HepG2 (cell line): Measurements from ENCODE around the gene NSMCE1. TPM values are rescaled to one million over a fixed set of nuclear protein-coding genes. Genes with fewer than 3 reads are reported as not detected.

ENCODE experiments used
- CBFB ChIP-seq: sonication (generic); formaldehyde crosslinking; IDR thresholded peaks from 2 replicates; pipeline ENCODE4 v1.4.0; 2020; ENCODE audit warnings: missing genetic modification reagents
- CENPT ChIP-seq: sonication (generic); formaldehyde crosslinking; IDR thresholded peaks from 2 replicates; pipeline ENCODE4 v1.8.0; 2022; ENCODE audit warnings: low read depth, mild to moderate bottlenecking, moderate library complexity, missing genetic modification reagents
- HDAC2 ChIP-seq: sonication (generic); formaldehyde crosslinking; IDR thresholded peaks from 2 replicates; pipeline ENCODE4 v1.4.0; 2020; ENCODE audit warnings: missing genetic modification reagents
- LBX2 ChIP-seq: sonication (generic); formaldehyde crosslinking; IDR thresholded peaks from 2 replicates; pipeline ENCODE4 v1.5.0; 2020; ENCODE audit warnings: missing genetic modification reagents, mild to moderate bottlenecking, borderline replicate concordance
- NFYC ChIP-seq: IDR thresholded peaks from 2 replicates; pipeline ENCODE4 v1.6.1; 2016; ENCODE audit warnings: missing genetic modification reagents, missing compliant biosample characterization
- NR2F1 ChIP-seq, 2 experiments: fragments of 450-650 bp in 1 of 2; formaldehyde crosslinking in 1 of 2; IDR thresholded peaks; 2 replicates each; pipeline versions ENCODE4 v1.5.0 to v1.6.1; 2016 to 2020; ENCODE audit warnings: mild to moderate bottlenecking in 1 of 2, missing compliant biosample characterization in 1 of 2, missing genetic modification reagents in 1 of 2, moderate library complexity in 1 of 2
- PAF1 ChIP-seq: IDR thresholded peaks from 2 replicates; pipeline ENCODE4 v1.6.1; 2016; ENCODE audit warnings: missing genetic modification reagents, missing compliant biosample characterization
- RXRB ChIP-seq: IDR thresholded peaks from 2 replicates; pipeline ENCODE4 v1.6.1; 2016; ENCODE audit warnings: borderline replicate concordance, missing genetic modification reagents, missing compliant biosample characterization
- SNAPC2 ChIP-seq: sonication (generic); formaldehyde crosslinking; IDR thresholded peaks from 2 replicates; pipeline ENCODE4 v1.8.1; 2022; ENCODE audit warnings: mild to moderate bottlenecking, missing genetic modification reagents
- TFE3 ChIP-seq: IDR thresholded peaks from 2 replicates; pipeline ENCODE4 v1.6.1; 2016
- ZFP37 ChIP-seq: sonication (generic); formaldehyde crosslinking; IDR thresholded peaks from 2 replicates; pipeline ENCODE4 v1.4.0; 2020; ENCODE audit warnings: missing genetic modification reagents, borderline replicate concordance
- ZNF136 ChIP-seq: sonication (generic); formaldehyde crosslinking; IDR thresholded peaks from 2 replicates; pipeline ENCODE4 v1.8.1; 2022; ENCODE audit warnings: low read depth, mild to moderate bottlenecking, moderate library complexity, missing genetic modification reagents
- ZNF609 ChIP-seq: sonication (generic); formaldehyde crosslinking; IDR thresholded peaks from 2 replicates; pipeline ENCODE4 v1.4.0; 2020; ENCODE audit warnings: mild to moderate bottlenecking, missing genetic modification reagents, borderline replicate concordance
- ZNF670 ChIP-seq: sonication (generic); formaldehyde crosslinking; IDR thresholded peaks from 2 replicates; pipeline ENCODE4 v1.8.0; 2022; ENCODE audit warnings: mild to moderate bottlenecking, missing genetic modification reagents, borderline replicate concordance
- ZNF740 ChIP-seq: sonication (generic); formaldehyde crosslinking; IDR thresholded peaks from 2 replicates; pipeline ENCODE4 v1.4.0; 2020; ENCODE audit warnings: missing genetic modification reagents
- ZNF879 ChIP-seq: sonication (generic); formaldehyde crosslinking; IDR thresholded peaks from 2 replicates; pipeline ENCODE4 v1.8.1; 2023; ENCODE audit warnings: missing genetic modification reagents
- polyA plus RNA-seq, 8 experiments: library from polyadenylated mRNA; depleted of rRNA in 3 of 8; stranded (reverse) in 7 of 8; unstranded in 1 of 8; fragments of >200 nt; fragmentation: Illumina TruSeq in 4 of 8; extraction: Trizol in 4 of 8; gene quantifications; 2 replicates each; pipeline versions ENCODE4 v1.2.1 to v1.2.3, GENCODE V29; 2011 to 2016; ENCODE audit warnings: low read depth in 4 of 8, missing spikeins in 1 of 8, mixed read lengths in 1 of 8; ENCODE audit not compliant: insufficient read depth in 1 of 8
- total RNA-seq, 5 experiments: library from RNA; depleted of rRNA; stranded (reverse); fragments of >200 nt; fragmentation: Illumina TruSeq; extraction: Trizol; gene quantifications; 2 replicates each; pipeline ENCODE4 v1.2.3, GENCODE V29; 2016; ENCODE audit warnings: low read depth in 1 of 5
- TF ChIP-seq, protein P1 (sequence below): sonication (generic); formaldehyde crosslinking; IDR thresholded peaks from 2 replicates; pipeline ENCODE4 v1.4.0; 2020; ENCODE audit warnings: mild to moderate bottlenecking, missing genetic modification reagents
- TF ChIP-seq, protein P2 (sequence below): sonication (generic); formaldehyde crosslinking; IDR thresholded peaks from 2 replicates; pipeline ENCODE4 v1.5.0; 2020; ENCODE audit warnings: missing genetic modification reagents
- TF ChIP-seq, protein P3 (sequence below): sonication (generic); formaldehyde crosslinking; IDR thresholded peaks from 2 replicates; pipeline ENCODE4 v1.8.1; 2023; ENCODE audit warnings: mild to moderate bottlenecking, missing genetic modification reagents

NSMCE1 gene
- total and polyA plus RNA-seq, 2 of the 13 experiments (the other 11 are each of a cell fraction or from before 2014, with no cell fraction given): 42.7 to 52.9 TPM

GRCh38 chr16:27313422-27314160 is 45.0 kb upstream of the NSMCE1 start, which contains the start of gene IL4R (continued):
- TF ChIP-seq, protein P1, sequence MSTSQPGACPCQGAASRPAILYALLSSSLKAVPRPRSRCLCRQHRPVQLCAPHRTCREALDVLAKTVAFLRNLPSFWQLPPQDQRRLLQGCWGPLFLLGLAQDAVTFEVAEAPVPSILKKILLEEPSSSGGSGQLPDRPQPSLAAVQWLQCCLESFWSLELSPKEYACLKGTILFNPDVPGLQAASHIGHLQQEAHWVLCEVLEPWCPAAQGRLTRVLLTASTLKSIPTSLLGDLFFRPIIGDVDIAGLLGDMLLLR (CRISPR knock-in tag): peak; percentile 6
- TF ChIP-seq, protein P2, sequence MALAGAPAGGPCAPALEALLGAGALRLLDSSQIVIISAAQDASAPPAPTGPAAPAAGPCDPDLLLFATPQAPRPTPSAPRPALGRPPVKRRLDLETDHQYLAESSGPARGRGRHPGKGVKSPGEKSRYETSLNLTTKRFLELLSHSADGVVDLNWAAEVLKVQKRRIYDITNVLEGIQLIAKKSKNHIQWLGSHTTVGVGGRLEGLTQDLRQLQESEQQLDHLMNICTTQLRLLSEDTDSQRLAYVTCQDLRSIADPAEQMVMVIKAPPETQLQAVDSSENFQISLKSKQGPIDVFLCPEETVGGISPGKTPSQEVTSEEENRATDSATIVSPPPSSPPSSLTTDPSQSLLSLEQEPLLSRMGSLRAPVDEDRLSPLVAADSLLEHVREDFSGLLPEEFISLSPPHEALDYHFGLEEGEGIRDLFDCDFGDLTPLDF: no peak; the same call in 1 of the 2 replicates
- TF ChIP-seq NFYC (CRISPR knock-in tag): no peak; the same call in 1 of the 2 replicates
- peak; percentile 70; the same call in 1 of the 2 replicates for TF ChIP-seq RXRB (CRISPR knock-in tag)
- peak; percentile 61; the same call in 1 of the 2 replicates for TF ChIP-seq ZFP37 (CRISPR knock-in tag)
- no peak for TF ChIP-seq ZNF136 (CRISPR knock-in tag)
- TF ChIP-seq PAF1 (CRISPR knock-in tag): no peak
- TF ChIP-seq, protein P3, sequence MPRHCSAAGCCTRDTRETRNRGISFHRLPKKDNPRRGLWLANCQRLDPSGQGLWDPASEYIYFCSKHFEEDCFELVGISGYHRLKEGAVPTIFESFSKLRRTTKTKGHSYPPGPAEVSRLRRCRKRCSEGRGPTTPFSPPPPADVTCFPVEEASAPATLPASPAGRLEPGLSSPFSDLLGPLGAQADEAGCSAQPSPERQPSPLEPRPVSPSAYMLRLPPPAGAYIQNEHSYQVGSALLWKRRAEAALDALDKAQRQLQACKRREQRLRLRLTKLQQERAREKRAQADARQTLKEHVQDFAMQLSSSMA (CRISPR knock-in tag): no peak
- TF ChIP-seq ZNF609 (CRISPR knock-in tag): peak; percentile 63; the same call in 1 of the 2 replicates
- peak; percentile 85 for TF ChIP-seq ZNF740 (CRISPR knock-in tag)
- peak; percentile 79; the same call in 1 of the 2 replicates for TF ChIP-seq LBX2 (CRISPR knock-in tag)
- peak; percentile 77; the same call in 1 of the 2 replicates for TF ChIP-seq SNAPC2 (CRISPR knock-in tag)
- 0 out of 2 replicates have a peak, but pooled peaks have one; percentile 53 for TF ChIP-seq ZNF670 (CRISPR knock-in tag)
- TF ChIP-seq ZNF879: no peak
- TF ChIP-seq CENPT: 0 out of 2 replicates have a peak, but pooled peaks have one; percentile 39
- TF ChIP-seq NR2F1 (CRISPR knock-in tag; IDR thresholded peaks at IDR 0.05): no peak
- no peak for TF ChIP-seq CBFB (CRISPR knock-in tag)
- TF ChIP-seq TFE3 (CRISPR knock-in tag): no peak
- TF ChIP-seq HDAC2 (CRISPR knock-in tag): peak; percentile 65
